NT2/D1 (cell line): ENCODE results near the gene ITGB5.

Experiments used
- DNase-seq: peaks from one replicate; pipeline ENCODE4 v3.0.0-alpha.2; 2011; ENCODE audit warnings: low read depth, low spot score
- H3K27me3 ChIP-seq: 2 replicates; pipeline ENCODE4 v1.6.0; 2011; ENCODE audit warnings: mild to moderate bottlenecking; ENCODE audit not compliant: insufficient read length, insufficient read depth
- H3K36me3 ChIP-seq: 2 replicates; pipeline ENCODE4 v1.6.1; 2011; ENCODE audit warnings: mild to moderate bottlenecking, low read length, mixed read lengths; ENCODE audit not compliant: insufficient read depth, insufficient read length
- H3K4me1 ChIP-seq: 2 replicates; pipeline ENCODE4 v1.5.1; 2011; ENCODE audit not compliant: insufficient read depth, insufficient read length
- H3K4me3 ChIP-seq: 2 replicates; pipeline ENCODE4 v1.5.1; 2011; ENCODE audit warnings: low read depth; ENCODE audit not compliant: insufficient read length
- H3K9ac ChIP-seq: 2 replicates; pipeline ENCODE4 v1.6.0; 2011; ENCODE audit warnings: low read depth; ENCODE audit not compliant: insufficient read length
- H3K9me3 ChIP-seq: 2 replicates; pipeline ENCODE4 v1.5.1; 2011; ENCODE audit warnings: mild to moderate bottlenecking, low read length; ENCODE audit not compliant: insufficient read depth
- SUZ12 ChIP-seq: IDR thresholded peaks from 2 replicates; pipeline ENCODE4 v1.6.1; 2011; ENCODE audit not compliant: insufficient read length, insufficient read depth; ENCODE audit errors: extremely low read depth
- YY1 ChIP-seq: IDR thresholded peaks from 2 replicates; pipeline ENCODE4 v1.6.1; 2011; ENCODE audit not compliant: insufficient read length, insufficient read depth
- ZNF274 ChIP-seq: IDR thresholded peaks from 2 replicates; pipeline ENCODE4 v1.6.1; 2011; ENCODE audit warnings: mild to moderate bottlenecking, low read depth, low read length

ITGB5 gene

GRCh38 chr3:124883766-124884473, 3.2 kb downstream of the ITGB5 start:
- Histone ChIP-seq H3K4me3 (no peak overlapping the region), H3K27me3 (no peaks in the 10 kb centered on the region), H3K4me1 (peaks cover 4% of the 10 kb centered on the region), H3K36me3 (peaks cover 6% of the 10 kb centered on the region), H3K9ac (no peak overlapping the region), H3K9me3 (no peaks in the 10 kb centered on the region)
- TF ChIP-seq ZNF274 (no peak), SUZ12 (no peak), YY1 (no peak)
- DNase-seq, result no peak

GRCh38 chr3:124882816-124883747, 4.1 kb downstream of the ITGB5 start:
- no peaks in the 10 kb centered on the region for H3K9me3 ChIP-seq
- no peaks in the 10 kb centered on the region for H3K4me1 ChIP-seq
- no peaks in the 10 kb centered on the region for H3K27me3 ChIP-seq
- H3K36me3 ChIP-seq, result peaks cover 12% of the 10 kb centered on the region
- no peak overlapping the region for H3K4me3 ChIP-seq
- DNase-seq, result no peak
- TF ChIP-seq ZNF274 (no peak), YY1 (no peak), SUZ12 (no peak)
- no peak overlapping the region for H3K9ac ChIP-seq

GRCh38 chr3:124881976-124882697, 5.0 kb downstream of the ITGB5 start:
- H3K9ac ChIP-seq, result no peak overlapping the region
- H3K4me3 ChIP-seq, result no peak overlapping the region
- no peaks in the 10 kb centered on the region for H3K9me3 ChIP-seq
- TF ChIP-seq SUZ12 (no peak), YY1 (no peak), ZNF274 (no peak)
- peaks cover 12% of the 10 kb centered on the region for H3K36me3 ChIP-seq
- H3K4me1 ChIP-seq, result no peaks in the 10 kb centered on the region
- DNase-seq, result no peak
- no peaks in the 10 kb centered on the region for H3K27me3 ChIP-seq

GRCh38 chr3:124879337-124879680, 7.9 kb downstream of the ITGB5 start:
- TF ChIP-seq SUZ12, result no peak
- TF ChIP-seq YY1, result no peak
- no peak for TF ChIP-seq ZNF274
- peaks cover 6% of the 10 kb centered on the region for H3K36me3 ChIP-seq
- H3K27me3 ChIP-seq, result no peaks in the 10 kb centered on the region
- DNase-seq, result no peak
- no peak overlapping the region for H3K9ac ChIP-seq
- no peaks in the 10 kb centered on the region for H3K4me1 ChIP-seq
- no peaks in the 10 kb centered on the region for H3K9me3 ChIP-seq
- H3K4me3 ChIP-seq, result no peak overlapping the region

- no peak overlapping the region for H3K9ac ChIP-seq
- TF ChIP-seq SUZ12 (no peak), ZNF274 (no peak), YY1 (no peak)
- no peaks in the 10 kb centered on the region for H3K4me1 ChIP-seq
- H3K9me3 ChIP-seq, result no peaks in the 10 kb centered on the region
- no peaks in the 10 kb centered on the region for H3K27me3 ChIP-seq
- DNase-seq, result no peak
- peaks cover 6% of the 10 kb centered on the region for H3K36me3 ChIP-seq
- H3K4me3 ChIP-seq, result no peak overlapping the region
Measured at GRCh38 chr3:124878561-124879336, 8.4 kb downstream of the ITGB5 start.

GRCh38 chr3:124877674-124878073, 9.5 kb downstream of the ITGB5 start:
- no peak for DNase-seq
- Histone ChIP-seq H3K4me3 (no peak overlapping the region), H3K9ac (no peak overlapping the region), H3K36me3 (peaks cover 9% of the 10 kb centered on the region), H3K4me1 (no peaks in the 10 kb centered on the region), H3K9me3 (no peaks in the 10 kb centered on the region), H3K27me3 (no peaks in the 10 kb centered on the region)
- TF ChIP-seq YY1, result no peak
- TF ChIP-seq SUZ12, result no peak
- no peak for TF ChIP-seq ZNF274
